ENCODE data around the gene PLEKHA7. TPM values are rescaled to one million over a fixed set of nuclear protein-coding genes. Genes with fewer than 3 reads are reported as not detected.
A peak's percentile ranks its signal among the peaks of the same experiment; 100 is the strongest.
"Not testable (repeated sequence)": the region's sequence is repeated elsewhere in the genome, so short reads cannot be mapped to it uniquely, and the experiment has no call there.

PLEKHA7 gene
- polyA plus RNA-seq, 1 donor (not counting 4 experiments of a cell fraction or from before 2014, with no cell fraction given), result 1.4 TPM

- FAIRE-seq, result no peak
- no peak overlapping the region for H3K9ac ChIP-seq (ENCODE audit: control insufficient read depth, extremely low read depth, insufficient read depth, low read length)
- no peak overlapping the region for H3K4me3 ChIP-seq (ENCODE audit: control insufficient read depth in 2 of 3, extremely low read depth in 1 of 3, insufficient read depth in 2 of 3, low read depth in 1 of 3, low read length in 3 of 3)
- H3K4me1 ChIP-seq (ENCODE audit: control insufficient read depth, extremely low read depth, insufficient read depth, low read length), result peaks cover 11% of the 10 kb centered on the region
- no peak for DNase-seq (ENCODE audit: low read depth, low spot score)
- H3K9me3 ChIP-seq (ENCODE audit: control insufficient read depth, low read depth, low read length), result no peaks in the 10 kb centered on the region
- no peak overlapping the region for H3K4me2 ChIP-seq (ENCODE audit: control insufficient read depth, extremely low read depth, insufficient read depth, low read depth, low read length)
- H3K9me1 ChIP-seq (ENCODE audit: control insufficient read depth, extremely low read depth, insufficient read depth, low read length), result no peaks in the 10 kb centered on the region
- H2AFZ ChIP-seq (ENCODE audit: control insufficient read depth, low read length), result no peak overlapping the region
- H3K27me3 ChIP-seq (ENCODE audit: control insufficient read depth, extremely low read depth, insufficient read depth, low read length), result no peaks in the 10 kb centered on the region
- H3K79me2 ChIP-seq (ENCODE audit: control insufficient read depth, insufficient read depth, low read length), result no peaks in the 10 kb centered on the region
- H3K27ac ChIP-seq (ENCODE audit: control insufficient read depth, insufficient read depth, low read length), result no peak overlapping the region
- dilution Hi-C loops (cut with MboI; ENCODE audit: extremely low pct_ligation_motif_present, low sequenced_read_pairs), result no loop called here
- TF ChIP-seq EZH2 (IDR thresholded peaks at IDR 0.05; ENCODE audit: low read length), result no peak
- no peak for TF ChIP-seq CTCF (optimal IDR thresholded peaks at IDR 0.05 in 1 of 3, IDR thresholded peaks at IDR 0.05 in 1 of 3, conservative IDR thresholded peaks at IDR 0.05 in 1 of 3; ENCODE audit: extremely low read depth in 1 of 3, insufficient read depth in 2 of 3, low read length in 3 of 3)
- no peaks in the 10 kb centered on the region for H4K20me1 ChIP-seq (ENCODE audit: control insufficient read depth, extremely low read depth, insufficient read depth, low read length)
- H3K36me3 ChIP-seq (ENCODE audit: control insufficient read depth in 2 of 2, extremely low read depth in 1 of 2, insufficient read depth in 2 of 2, low read length in 2 of 2), result no peaks in the 10 kb centered on the region
Measured at GRCh38 chr11:16890442-16890841, 123.8 kb downstream of the PLEKHA7 start.

GRCh38 chr11:16889905-16890304 lies 124.3 kb downstream of the PLEKHA7 start:
- dilution Hi-C loops (cut with MboI; ENCODE audit: extremely low pct_ligation_motif_present, low sequenced_read_pairs), result no loop called here
- H3K9me1 ChIP-seq (ENCODE audit: control insufficient read depth, extremely low read depth, insufficient read depth, low read length), result no peaks in the 10 kb centered on the region
- no peaks in the 10 kb centered on the region for H4K20me1 ChIP-seq (ENCODE audit: control insufficient read depth, extremely low read depth, insufficient read depth, low read length)
- no peaks in the 10 kb centered on the region for H3K79me2 ChIP-seq (ENCODE audit: control insufficient read depth, insufficient read depth, low read length)
- FAIRE-seq (no peak), DNase-seq (ENCODE audit: low read depth, low spot score) (no peak)
- H3K4me2 ChIP-seq (ENCODE audit: control insufficient read depth, extremely low read depth, insufficient read depth, low read depth, low read length), result no peak overlapping the region
- H3K9me3 ChIP-seq (ENCODE audit: control insufficient read depth, low read depth, low read length), result no peaks in the 10 kb centered on the region
- H3K9ac ChIP-seq (ENCODE audit: control insufficient read depth, extremely low read depth, insufficient read depth, low read length), result no peak overlapping the region
- H3K4me1 ChIP-seq (ENCODE audit: control insufficient read depth, extremely low read depth, insufficient read depth, low read length), result peaks cover 11% of the 10 kb centered on the region
- H3K27ac ChIP-seq (ENCODE audit: control insufficient read depth, insufficient read depth, low read length), result no peak overlapping the region
- no peak overlapping the region for H2AFZ ChIP-seq (ENCODE audit: control insufficient read depth, low read length)
- TF ChIP-seq EZH2 (IDR thresholded peaks at IDR 0.05; ENCODE audit: low read length) (no peak), CTCF (optimal IDR thresholded peaks at IDR 0.05 in 1 of 3, IDR thresholded peaks at IDR 0.05 in 1 of 3, conservative IDR thresholded peaks at IDR 0.05 in 1 of 3; ENCODE audit: extremely low read depth in 1 of 3, insufficient read depth in 2 of 3, low read length in 3 of 3) (no peak)
- no peaks in the 10 kb centered on the region for H3K27me3 ChIP-seq (ENCODE audit: control insufficient read depth, extremely low read depth, insufficient read depth, low read length)
- no peaks in the 10 kb centered on the region for H3K36me3 ChIP-seq (ENCODE audit: control insufficient read depth in 2 of 2, extremely low read depth in 1 of 2, insufficient read depth in 2 of 2, low read length in 2 of 2)
- no peak overlapping the region for H3K4me3 ChIP-seq (ENCODE audit: control insufficient read depth in 2 of 3, extremely low read depth in 1 of 3, insufficient read depth in 2 of 3, low read depth in 1 of 3, low read length in 3 of 3)

GRCh38 chr11:16889010-16889409 lies 125.2 kb downstream of the PLEKHA7 start:
- H2AFZ ChIP-seq (ENCODE audit: control insufficient read depth, low read length); dilution Hi-C loops (cut with MboI; ENCODE audit: extremely low pct_ligation_motif_present, low sequenced_read_pairs); H3K27ac ChIP-seq (ENCODE audit: control insufficient read depth, insufficient read depth, low read length); H3K4me3 ChIP-seq (ENCODE audit: control insufficient read depth in 2 of 3, extremely low read depth in 1 of 3, insufficient read depth in 2 of 3, low read depth in 1 of 3, low read length in 3 of 3); DNase-seq (ENCODE audit: low read depth, low spot score); H3K79me2 ChIP-seq (ENCODE audit: control insufficient read depth, insufficient read depth, low read length); H3K36me3 ChIP-seq (ENCODE audit: control insufficient read depth in 2 of 2, extremely low read depth in 1 of 2, insufficient read depth in 2 of 2, low read length in 2 of 2); H3K9me1 ChIP-seq (ENCODE audit: control insufficient read depth, extremely low read depth, insufficient read depth, low read length); H4K20me1 ChIP-seq (ENCODE audit: control insufficient read depth, extremely low read depth, insufficient read depth, low read length); H3K9ac ChIP-seq (ENCODE audit: control insufficient read depth, extremely low read depth, insufficient read depth, low read length); H3K27me3 ChIP-seq (ENCODE audit: control insufficient read depth, extremely low read depth, insufficient read depth, low read length); H3K4me2 ChIP-seq (ENCODE audit: control insufficient read depth, extremely low read depth, insufficient read depth, low read depth, low read length); H3K9me3 ChIP-seq (ENCODE audit: control insufficient read depth, low read depth, low read length): not testable (repeated sequence)
- H3K4me1 ChIP-seq (ENCODE audit: control insufficient read depth, extremely low read depth, insufficient read depth, low read length), result peaks cover 11% of the 10 kb centered on the region
- FAIRE-seq, result peak; percentile 13

- H3K79me2 ChIP-seq (ENCODE audit: control insufficient read depth, insufficient read depth, low read length); H4K20me1 ChIP-seq (ENCODE audit: control insufficient read depth, extremely low read depth, insufficient read depth, low read length); H2AFZ ChIP-seq (ENCODE audit: control insufficient read depth, low read length); H3K36me3 ChIP-seq (ENCODE audit: control insufficient read depth in 2 of 2, extremely low read depth in 1 of 2, insufficient read depth in 2 of 2, low read length in 2 of 2); H3K4me2 ChIP-seq (ENCODE audit: control insufficient read depth, extremely low read depth, insufficient read depth, low read depth, low read length); H3K9me3 ChIP-seq (ENCODE audit: control insufficient read depth, low read depth, low read length); DNase-seq (ENCODE audit: low read depth, low spot score); FAIRE-seq; H3K9me1 ChIP-seq (ENCODE audit: control insufficient read depth, extremely low read depth, insufficient read depth, low read length); dilution Hi-C loops (cut with MboI; ENCODE audit: extremely low pct_ligation_motif_present, low sequenced_read_pairs); H3K27ac ChIP-seq (ENCODE audit: control insufficient read depth, insufficient read depth, low read length); H3K27me3 ChIP-seq (ENCODE audit: control insufficient read depth, extremely low read depth, insufficient read depth, low read length); H3K4me3 ChIP-seq (ENCODE audit: control insufficient read depth in 2 of 3, extremely low read depth in 1 of 3, insufficient read depth in 2 of 3, low read depth in 1 of 3, low read length in 3 of 3); H3K9ac ChIP-seq (ENCODE audit: control insufficient read depth, extremely low read depth, insufficient read depth, low read length): not testable (repeated sequence)
- H3K4me1 ChIP-seq (ENCODE audit: control insufficient read depth, extremely low read depth, insufficient read depth, low read length), result peaks cover 17% of the 10 kb centered on the region
Measured at GRCh38 chr11:16887887-16888286, 126.3 kb downstream of the PLEKHA7 start.

Measured in keratinocyte (primary cell).